Activated B cell treated with CpG ODN at 0.5 μM for 24 hours (primary cell): ENCODE measurements around the gene PTGFRN. TPM values are rescaled to one million over a fixed set of nuclear protein-coding genes. Genes with fewer than 3 reads are reported as not detected.

Source experiments
- ATAC-seq: fragments of 200-7000 bp; cut with Tn5 transposase; one replicate; pipeline ENCODE4 v1.10.0; 2021; ENCODE audit warnings: low read depth, mild to moderate bottlenecking, moderate library complexity
- CTCF ChIA-PET: fragments of 350-600 bp; sonication (Branson Sonifier 250); formaldehyde crosslinking; loops from one replicate; lab custom pipeline; 2021; ENCODE audit warnings: antibody characterized with exemption; lab: Charles Lee
- POLR2A ChIA-PET: fragments of 350-600 bp; sonication (Branson Sonifier 250); formaldehyde crosslinking; loops from one replicate; lab custom pipeline; 2021; ENCODE audit warnings: antibody characterized with exemption; lab: Charles Lee
- DNase-seq: peaks from one replicate; pipeline ENCODE4 v3.0.0; 2022
- H3K27ac Mint-ChIP-seq: one replicate; pipeline ENCODE4 v1.8.0; 2020; ENCODE audit warnings: mixed read lengths
- H3K27me3 Mint-ChIP-seq: one replicate; pipeline ENCODE4 v1.8.0; 2021; ENCODE audit warnings: mixed read lengths
- H3K36me3 Mint-ChIP-seq: one replicate; pipeline ENCODE4 v1.8.0; 2021; ENCODE audit warnings: low read depth, mixed read lengths
- H3K4me1 Mint-ChIP-seq: one replicate; pipeline ENCODE4 v1.8.0; 2021; ENCODE audit warnings: mixed read lengths
- H3K4me3 Mint-ChIP-seq: one replicate; pipeline ENCODE4 v1.8.0; 2020; ENCODE audit warnings: mild to moderate bottlenecking, mixed read lengths
- H3K9me3 Mint-ChIP-seq: one replicate; pipeline ENCODE4 v1.8.0; 2020; ENCODE audit warnings: mixed read lengths
- CTCF ChIP-seq: fragments of 200-600 bp; IDR thresholded peaks from one replicate; pipeline ENCODE4 v1.8.0; 2022; ENCODE audit warnings: antibody characterized with exemption, mild to moderate bottlenecking
- intact Hi-C: fragments of 100-400 bp; cut with micrococcal nuclease; formaldehyde crosslinking; loops from one replicate; pipeline ENCODE4 v1.15.1; 2024
- total RNA-seq: library from RNA; stranded (reverse); gene quantifications from 2 replicates; pipeline ENCODE4 v1.2.3, GENCODE V29; 2022

PTGFRN gene
- total RNA-seq, 1 donor from 2014 or later = not detected

DNA sequence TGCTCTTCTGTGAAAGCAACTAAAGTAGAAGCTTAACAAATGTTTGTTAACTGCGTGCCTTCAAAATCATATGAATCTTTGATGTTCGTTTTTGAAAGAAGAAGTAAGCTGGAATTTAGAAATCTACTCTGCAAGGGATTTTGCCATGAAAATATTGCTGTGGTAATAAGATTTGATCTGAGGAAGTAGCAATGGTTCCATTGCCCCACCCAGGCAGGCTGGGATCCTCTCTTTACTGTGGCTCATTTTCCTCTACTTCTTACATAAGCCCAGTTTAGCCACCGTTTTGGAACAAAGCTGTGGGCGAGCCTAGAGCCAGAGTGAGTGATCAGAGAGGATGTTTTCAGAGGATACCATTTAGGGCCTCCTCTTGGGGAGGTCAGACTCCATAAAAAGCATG is 20.3 kb upstream of the PTGFRN start:
- no peak for TF ChIP-seq CTCF
- H3K4me3 Mint-ChIP-seq = no peak overlapping the region
- H3K4me1 Mint-ChIP-seq = no peaks in the 10 kb centered on the region
- intact Hi-C loops = no loop called here
- POLR2A ChIA-PET = no interaction called here
- H3K27ac Mint-ChIP-seq = no peak overlapping the region
- H3K27me3 Mint-ChIP-seq = peaks cover 14% of the 10 kb centered on the region
- CTCF ChIA-PET = no interaction called here
- no peaks in the 10 kb centered on the region for H3K36me3 Mint-ChIP-seq
- H3K9me3 Mint-ChIP-seq = no peaks in the 10 kb centered on the region
- DNase-seq (no peak), ATAC-seq (no peak)

- H3K9me3 Mint-ChIP-seq = peaks cover 7% of the 10 kb centered on the region
- no peak for ATAC-seq
- H3K4me1 Mint-ChIP-seq = no peaks in the 10 kb centered on the region
- H3K4me3 Mint-ChIP-seq = no peak overlapping the region
- ChIA-PET POLR2A (no interaction called here), CTCF (no interaction called here)
- peaks cover 14% of the 10 kb centered on the region for H3K27me3 Mint-ChIP-seq
- no peak for DNase-seq
- H3K36me3 Mint-ChIP-seq = no peaks in the 10 kb centered on the region
- intact Hi-C loops = no loop called here
- no peak overlapping the region for H3K27ac Mint-ChIP-seq
- TF ChIP-seq CTCF = no peak
These were observed 18.2 kb upstream of the PTGFRN start for GRCh38 chr1:116891396-116892079.

DNA sequence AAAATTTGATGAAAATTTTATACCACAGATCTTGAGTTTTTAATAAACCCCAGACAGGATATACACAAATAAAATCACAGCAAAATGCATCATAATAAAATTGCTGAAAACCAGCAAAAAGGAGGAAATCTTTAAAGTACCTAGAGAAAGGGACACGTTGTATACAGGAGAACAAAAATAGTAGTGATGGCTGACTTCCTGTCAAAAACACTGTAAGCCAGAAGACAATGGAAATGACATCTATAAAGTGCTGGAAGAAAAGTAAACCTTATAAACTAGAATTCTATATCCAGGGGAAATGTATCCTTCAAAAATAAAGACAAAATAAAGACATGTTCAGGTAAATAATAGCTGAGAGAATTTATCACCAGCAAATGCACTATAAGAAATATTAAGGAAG is 14.6 kb upstream of the PTGFRN start:
- Mint-ChIP-seq H3K27ac (no peak overlapping the region), H3K36me3 (no peaks in the 10 kb centered on the region), H3K27me3 (peaks cover 14% of the 10 kb centered on the region), H3K4me3 (no peak overlapping the region), H3K4me1 (no peaks in the 10 kb centered on the region), H3K9me3 (peaks cover 11% of the 10 kb centered on the region)
- ATAC-seq = no peak
- ChIA-PET CTCF (no interaction called here), POLR2A (no interaction called here)
- no peak for TF ChIP-seq CTCF
- intact Hi-C loops = no loop called here
- DNase-seq = no peak

DNA sequence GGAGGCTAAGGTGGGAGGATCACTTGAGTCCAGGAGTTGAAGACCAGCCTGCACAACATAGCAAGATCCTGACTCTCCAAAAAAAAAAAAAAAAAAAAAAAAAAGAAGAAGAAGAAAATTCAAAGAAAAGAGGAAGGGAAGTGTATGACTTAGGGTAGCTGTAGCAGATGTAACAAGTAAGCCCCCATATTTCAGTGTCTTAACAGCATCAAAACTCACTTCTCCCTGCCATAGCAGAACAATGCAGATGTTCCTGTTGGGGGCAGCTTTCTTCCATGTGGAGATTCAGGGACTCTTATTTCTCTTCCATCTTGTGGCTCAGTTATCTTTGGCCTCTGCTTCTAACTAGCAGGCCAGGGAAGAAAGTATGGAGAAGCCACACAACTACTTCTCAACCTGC is 10.2 kb upstream of the PTGFRN start:
- Mint-ChIP-seq H3K4me3 (no peak overlapping the region), H3K27me3 (peaks cover 6% of the 10 kb centered on the region), H3K36me3 (no peaks in the 10 kb centered on the region), H3K27ac (no peak overlapping the region), H3K4me1 (no peaks in the 10 kb centered on the region), H3K9me3 (peaks cover 11% of the 10 kb centered on the region)
- intact Hi-C loops = no loop called here
- no peak for DNase-seq
- ChIA-PET POLR2A (no interaction called here), CTCF (no interaction called here)
- no peak for TF ChIP-seq CTCF
- ATAC-seq = no peak

DNA sequence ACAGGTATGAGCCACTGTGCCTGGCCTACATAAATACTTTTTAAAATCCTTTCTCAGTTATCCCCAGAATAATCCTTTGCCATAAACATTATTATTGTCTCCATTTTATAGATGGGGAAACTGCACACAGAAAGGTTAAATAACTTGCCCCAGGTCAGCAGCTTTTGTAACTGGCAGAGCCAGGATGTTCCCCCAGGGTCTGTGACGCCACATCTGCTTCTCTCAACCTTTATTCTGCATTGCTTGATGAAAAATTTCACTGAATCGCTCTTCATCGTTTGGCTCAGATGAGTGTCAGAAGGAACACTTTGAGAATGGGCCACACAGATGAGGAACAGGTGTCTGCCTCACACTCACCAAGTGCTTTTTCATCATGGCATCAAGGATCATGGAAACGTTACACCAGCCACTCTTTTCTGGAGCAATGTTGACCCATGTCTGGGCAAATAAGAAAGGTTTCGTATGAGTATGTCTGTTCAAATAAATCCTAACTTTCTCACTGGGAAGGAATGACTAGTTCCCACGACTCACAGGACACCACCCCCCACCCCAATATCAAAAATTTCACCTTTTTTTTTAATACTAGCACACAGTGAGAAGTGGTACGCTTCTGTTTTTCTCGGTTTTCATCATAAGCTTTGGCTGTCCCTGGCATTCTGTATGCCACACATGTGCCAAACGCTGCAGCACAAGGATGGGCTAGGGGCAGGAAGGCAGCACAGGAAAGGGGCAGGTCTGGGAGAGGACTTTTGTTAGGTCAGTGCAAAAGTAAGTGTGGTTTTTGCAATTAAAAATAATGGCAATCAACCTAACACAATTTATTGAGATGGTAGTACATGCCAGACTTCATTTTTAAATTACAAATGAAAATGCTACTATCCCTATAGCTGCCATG is 9.0 kb upstream of the PTGFRN start:
- H3K9me3 Mint-ChIP-seq = peaks cover 3% of the 10 kb centered on the region
- ChIA-PET CTCF (no interaction called here), POLR2A (no interaction called here)
- intact Hi-C loops = no loop called here
- ATAC-seq (no peak), DNase-seq (no peak)
- no peak overlapping the region for H3K4me3 Mint-ChIP-seq
- TF ChIP-seq CTCF = no peak
- no peak overlapping the region for H3K27ac Mint-ChIP-seq
- peaks cover 6% of the 10 kb centered on the region for H3K27me3 Mint-ChIP-seq
- no peaks in the 10 kb centered on the region for H3K36me3 Mint-ChIP-seq
- H3K4me1 Mint-ChIP-seq = no peaks in the 10 kb centered on the region
